Endothelial cell of umbilical vein (primary cell): Measurements from ENCODE around the gene NBPF9. TPM values are rescaled to one million over a fixed set of nuclear protein-coding genes. Genes with fewer than 3 reads are reported as not detected.
"Not testable (repeated sequence)": the region's sequence is repeated elsewhere in the genome, so short reads cannot be mapped to it uniquely, and the experiment has no call there.

Source experiments
- BruUV-seq: library from RNA; stranded (reverse); fragments of 400-500 nt; replicated peaks from 2 replicates; lab custom pipeline; 2021; lab: Mats Ljungman, UMichigan
- CTCF ChIA-PET: fragments of 300-600, 350-600 bp; sonication (Branson Sonifier 250); formaldehyde crosslinking; loops from one replicate; lab custom pipeline; 2021; ENCODE audit warnings: antibody characterized with exemption, inconsistent platforms; lab: Charles Lee
- POLR2A ChIA-PET: fragments of 300-600, 350-600 bp; sonication (Branson Sonifier 250); formaldehyde crosslinking; loops from one replicate; lab custom pipeline; 2021; ENCODE audit warnings: antibody characterized with exemption, inconsistent platforms; lab: Charles Lee
- DNase-seq: peaks from one replicate; pipeline ENCODE4 v3.0.0-alpha.2; 2011; ENCODE audit warnings: low read depth, low spot score
- FAIRE-seq: peaks from 2 replicates; lab custom pipeline; 2011; peaks lifted over from hg19 to GRCh38; lab: Jason Lieb, UNC
- H2AFZ ChIP-seq: 2 replicates; pipeline ENCODE4 v1.6.0; 2012; ENCODE audit warnings: low read depth, low read length, control low read depth, inconsistent platforms
- H3K27ac ChIP-seq: 2 replicates; pipeline ENCODE4 v1.5.1; 2011; ENCODE audit warnings: low read depth, mild to moderate bottlenecking, control low read depth, low read length, moderate library complexity; ENCODE audit not compliant: insufficient read depth
- H3K27me3 ChIP-seq, 2 experiments: 2 replicates each; pipeline versions ENCODE4 v1.6.0 to v1.6.1; 2011; ENCODE audit warnings: low read length in 2 of 2, mixed read lengths in 1 of 2; ENCODE audit not compliant: control insufficient read depth in 2 of 2, insufficient read depth in 2 of 2
- H3K36me3 ChIP-seq, 2 experiments: 2 replicates in 1 of 2; 3 replicates in 1 of 2; pipeline ENCODE4 v1.5.1; 2011; ENCODE audit warnings: low read length in 2 of 2, mild to moderate bottlenecking in 1 of 2, moderate library complexity in 1 of 2; ENCODE audit not compliant: control insufficient read depth in 2 of 2, insufficient read depth in 2 of 2; ENCODE audit errors: extremely low read depth in 1 of 2
- H3K4me1 ChIP-seq: 3 replicates; pipeline ENCODE4 v1.5.1; 2011; ENCODE audit warnings: mild to moderate bottlenecking, low read length; ENCODE audit not compliant: control insufficient read depth, insufficient read depth; ENCODE audit errors: extremely low read depth
- H3K4me2 ChIP-seq: 2 replicates; pipeline ENCODE4 v1.6.1; 2011; ENCODE audit warnings: low read length, control low read depth, mixed read lengths; ENCODE audit not compliant: insufficient read depth
- H3K4me3 ChIP-seq, 3 experiments: fragments of 200-600 bp in 1 of 3; sonication (generic), shearing (Covaris generic) in 1 of 3; replicated peaks in 1 of 3; 2 replicates each; pipeline ENCODE4 v1.5.1; 2011 to 2016; ENCODE audit warnings: control low read depth in 3 of 3, low read length in 3 of 3, mild to moderate bottlenecking in 2 of 3, inconsistent platforms in 1 of 3, low read depth in 1 of 3, moderate library complexity in 1 of 3; ENCODE audit not compliant: insufficient read depth in 1 of 3
- H3K79me2 ChIP-seq: 2 replicates; pipeline ENCODE4 v1.6.0; 2012; ENCODE audit warnings: low read length, inconsistent platforms; ENCODE audit not compliant: control insufficient read depth, insufficient read depth
- H3K9ac ChIP-seq: replicated peaks from 2 replicates; pipeline ENCODE3; 2011; ENCODE audit warnings: low read length, control low read depth; ENCODE audit not compliant: insufficient read depth; ENCODE audit errors: extremely low read depth
- H3K9me1 ChIP-seq: replicated peaks from 3 replicates; pipeline ENCODE4 v1.6.0; 2011; ENCODE audit warnings: mild to moderate bottlenecking, low read length; ENCODE audit not compliant: control insufficient read depth, insufficient read depth; ENCODE audit errors: extremely low read depth
- H3K9me3 ChIP-seq: replicated peaks from 2 replicates; pipeline ENCODE4 v1.5.1; 2012; ENCODE audit warnings: low read length, inconsistent platforms; ENCODE audit not compliant: control insufficient read depth, insufficient read depth
- H4K20me1 ChIP-seq: replicated peaks from 2 replicates; pipeline ENCODE3; 2011; ENCODE audit warnings: mild to moderate bottlenecking, low read length; ENCODE audit not compliant: control insufficient read depth, insufficient read depth; ENCODE audit errors: extremely low read depth
- dilution Hi-C: fragments of 300-500 bp; cut with MboI; formaldehyde crosslinking; loops from one replicate; pipeline ENCODE4 v1.15.0; 2019; ENCODE audit warnings: low sequenced_read_pairs; ENCODE audit not compliant: extremely low pct_ligation_motif_present
- intact Hi-C: fragments of 100-400 bp; cut with micrococcal nuclease; formaldehyde crosslinking; loops from one replicate; pipeline ENCODE4 v1.10.0; 2022
- polyA plus RNA-seq, 4 experiments: library from polyadenylated mRNA; depleted of rRNA in 3 of 4; stranded (reverse) in 3 of 4; unstranded in 1 of 4; fragments of >200 nt; gene quantifications; 2 replicates each; pipeline versions ENCODE4 v1.2.1 to v1.2.3, GENCODE V29; 2011 to 2012; ENCODE audit warnings: missing spikeins in 1 of 4
- total RNA-seq: library from RNA; stranded (reverse); gene quantifications from 2 replicates; pipeline ENCODE4 v1.2.3, GENCODE V29; 2021

NBPF9 gene
- total and polyA plus RNA-seq, 2 donors (not counting 3 experiments of a cell fraction or from before 2014, with no cell fraction given): 16.2 to 27.1 TPM

- H3K27me3 ChIP-seq, H3K4me3 ChIP-seq, H4K20me1 ChIP-seq, intact Hi-C loops, H3K27ac ChIP-seq, H3K9ac ChIP-seq, H3K79me2 ChIP-seq, H3K36me3 ChIP-seq, DNase-seq, H2AFZ ChIP-seq, CTCF ChIA-PET, dilution Hi-C loops, H3K4me2 ChIP-seq, H3K9me1 ChIP-seq, H3K9me3 ChIP-seq, POLR2A ChIA-PET, FAIRE-seq, BruUV-seq, H3K4me1 ChIP-seq: not testable (repeated sequence)
Measured at GRCh38 chr1:149112828-149113227, 9.5 kb upstream of the NBPF9 start.

GRCh38 chr1:149110343-149110742, 7.0 kb upstream of the NBPF9 start:
- intact Hi-C loops, H3K36me3 ChIP-seq: not testable (repeated sequence)

GRCh38 chr1:149102574-149102973, 777 bp downstream of the NBPF9 start:
- H3K27me3 ChIP-seq, H3K9ac ChIP-seq, H3K4me1 ChIP-seq, H3K9me1 ChIP-seq, H3K9me3 ChIP-seq, H3K79me2 ChIP-seq, H3K4me2 ChIP-seq, POLR2A ChIA-PET, intact Hi-C loops, H4K20me1 ChIP-seq, dilution Hi-C loops, FAIRE-seq, H2AFZ ChIP-seq, H3K27ac ChIP-seq, H3K36me3 ChIP-seq, CTCF ChIA-PET, DNase-seq: not testable (repeated sequence)
- H3K4me3 ChIP-seq: peak overlapping the region in 1 of 3 experiments; percentile 30
- TSS peak; percentile 42 for BruUV-seq

More at GRCh38 chr1:149110343-149110742, 7.0 kb upstream of the NBPF9 start:
- H4K20me1 ChIP-seq, DNase-seq, H3K9me3 ChIP-seq, BruUV-seq, H3K27me3 ChIP-seq, POLR2A ChIA-PET, FAIRE-seq, H3K4me1 ChIP-seq, H3K27ac ChIP-seq, CTCF ChIA-PET, H2AFZ ChIP-seq, H3K9ac ChIP-seq, H3K9me1 ChIP-seq, H3K4me3 ChIP-seq, H3K79me2 ChIP-seq, H3K4me2 ChIP-seq, dilution Hi-C loops: not testable (repeated sequence)

- BruUV-seq, H3K27ac ChIP-seq, CTCF ChIA-PET, H3K79me2 ChIP-seq, H3K4me3 ChIP-seq, H3K4me1 ChIP-seq, DNase-seq, H3K4me2 ChIP-seq, intact Hi-C loops, H3K36me3 ChIP-seq, H2AFZ ChIP-seq, H4K20me1 ChIP-seq, FAIRE-seq, H3K9me1 ChIP-seq, H3K9me3 ChIP-seq, H3K27me3 ChIP-seq, POLR2A ChIA-PET, dilution Hi-C loops, H3K9ac ChIP-seq: not testable (repeated sequence)
Measured at GRCh38 chr1:149098276-149098675, 5.1 kb downstream of the NBPF9 start.
